Liver (tissue), 9 donors: Measurements from ENCODE around the gene MCF2L. TPM values are rescaled to one million over a fixed set of nuclear protein-coding genes. Genes with fewer than 3 reads are reported as not detected.

Experiments used
- DNase-seq: peaks from one replicate; pipeline ENCODE4 v3.0.0-alpha.2; 2017; ENCODE audit warnings: low spot score
- H3K27ac ChIP-seq, 2 donors: one replicate each; pipeline ENCODE4 v1.7.0; 2013; ENCODE audit warnings: inconsistent platforms in 2 of 2, low read length in 2 of 2, control low read depth in 1 of 2, low read depth in 1 of 2, mild to moderate bottlenecking in 1 of 2
- H3K27me3 ChIP-seq, 4 donors: one replicate each; pipeline versions ENCODE4 v1.6.1 to v1.7.0; 2013; ENCODE audit warnings: low read length in 3 of 4, inconsistent platforms in 1 of 4, mild to moderate bottlenecking in 1 of 4, moderate library complexity in 1 of 4; ENCODE audit not compliant: control insufficient read depth in 4 of 4, insufficient read depth in 4 of 4
- H3K36me3 ChIP-seq, 4 donors: one replicate each; pipeline versions ENCODE4 v1.6.1 to v1.7.0; 2013; ENCODE audit warnings: low read length in 3 of 4, mild to moderate bottlenecking in 3 of 4, low read depth in 1 of 4, moderate library complexity in 1 of 4; ENCODE audit not compliant: control insufficient read depth in 4 of 4, insufficient read depth in 3 of 4
- H3K4me1 ChIP-seq, 4 donors: one replicate each; pipeline versions ENCODE4 v1.6.1 to v1.7.0; 2013; ENCODE audit warnings: low read length in 3 of 4, mild to moderate bottlenecking in 3 of 4, moderate library complexity in 1 of 4; ENCODE audit not compliant: control insufficient read depth in 4 of 4, insufficient read depth in 4 of 4
- H3K4me3 ChIP-seq, 3 donors: one replicate each; pipeline versions ENCODE4 v1.6.1 to v1.7.0; 2013; ENCODE audit warnings: low read length in 3 of 3, control low read depth in 1 of 3, low read depth in 1 of 3, mild to moderate bottlenecking in 1 of 3
- H3K9ac ChIP-seq, 2 donors: one replicate each; pipeline ENCODE4 v1.7.0; 2013; ENCODE audit warnings: low read length in 2 of 2, mild to moderate bottlenecking in 2 of 2, moderate library complexity in 2 of 2, control low read depth in 1 of 2, low read depth in 1 of 2
- H3K9me3 ChIP-seq, 4 donors: one replicate each; pipeline versions ENCODE4 v1.6.1 to v1.7.0; 2013; ENCODE audit warnings: low read length in 3 of 4; ENCODE audit not compliant: control insufficient read depth in 4 of 4
- ATF3 ChIP-seq: IDR thresholded peaks from 2 replicates; pipeline ENCODE4 v1.6.1; 2016; ENCODE audit warnings: antibody characterized with exemption
- CTCF ChIP-seq: fragments of 150-350 bp; IDR thresholded peaks from 2 replicates; pipeline ENCODE4 v1.5.1; 2017; ENCODE audit warnings: improper control_type of control experiment, low read depth, low read length; ENCODE audit not compliant: missing input control
- EGR1 ChIP-seq, 2 donors: IDR thresholded peaks; 2 replicates each; pipeline ENCODE4 v1.6.1; 2016 to 2018; ENCODE audit warnings: antibody characterized with exemption in 2 of 2, low read depth in 2 of 2
- FOXA1 ChIP-seq: IDR thresholded peaks from 2 replicates; pipeline ENCODE4 v1.6.1; 2016; ENCODE audit warnings: antibody characterized with exemption
- FOXA2 ChIP-seq: IDR thresholded peaks from 2 replicates; pipeline ENCODE4 v1.6.1; 2016; ENCODE audit warnings: antibody characterized with exemption
- HNF4A ChIP-seq, 2 donors: conservative IDR thresholded peaks; 2 replicates each; pipeline ENCODE4 v1.6.1; 2016; ENCODE audit warnings: antibody characterized with exemption in 2 of 2, mild to moderate bottlenecking in 2 of 2
- HNF4G ChIP-seq: IDR thresholded peaks from 2 replicates; pipeline ENCODE4 v1.6.1; 2016; ENCODE audit warnings: antibody characterized with exemption
- JUND ChIP-seq, 2 donors: IDR thresholded peaks; 2 replicates each; pipeline ENCODE4 v1.6.1; 2016; ENCODE audit warnings: antibody characterized with exemption in 2 of 2
- MAX ChIP-seq: IDR thresholded peaks from 2 replicates; pipeline ENCODE4 v1.6.1; 2016; ENCODE audit warnings: antibody characterized with exemption
- NR2F2 ChIP-seq: IDR thresholded peaks from 2 replicates; pipeline ENCODE4 v1.6.1; 2016; ENCODE audit warnings: antibody characterized with exemption
- REST ChIP-seq: IDR thresholded peaks from 2 replicates; pipeline ENCODE4 v1.6.1; 2016; ENCODE audit warnings: antibody characterized with exemption, mild to moderate bottlenecking
- RXRA ChIP-seq, 2 donors: IDR thresholded peaks; 2 replicates each; pipeline ENCODE4 v1.6.1; 2017 to 2018; ENCODE audit warnings: antibody characterized with exemption in 2 of 2, mild to moderate bottlenecking in 1 of 2
- YY1 ChIP-seq: IDR thresholded peaks from 2 replicates; pipeline ENCODE4 v1.6.1; 2016; ENCODE audit warnings: antibody characterized with exemption, mild to moderate bottlenecking
- ZBTB33 ChIP-seq: IDR thresholded peaks from 2 replicates; pipeline ENCODE4 v1.6.1; 2016; ENCODE audit warnings: antibody characterized with exemption
- whole genome bisulfite sequencing: extraction: QIAGEN DNeasy Blood & Tissue Kit; methylation state at CpG from one replicate; pipeline ENCODE4 v1.1.7; 2013; 5-methylcytosine and 5-hydroxymethylcytosine counted together
- polyA plus RNA-seq, 2 donors: library from polyadenylated mRNA; stranded (reverse) in 1 of 2; unstranded in 1 of 2; fragments of 200-250 nt in 1 of 2; fragments of >200 nt in 1 of 2; fragmentation: Nextera tagmentation in 1 of 2; extraction: Ambion mirVana in 1 of 2; gene quantifications; one replicate each; pipeline versions ENCODE4 v1.2.1 to v1.2.3, GENCODE V29; 2013 to 2015
- total RNA-seq, 2 donors: library from RNA; depleted of rRNA; stranded (reverse); fragments of >200 nt; gene quantifications; one replicate each; pipeline ENCODE4 v1.2.3, GENCODE V29; 2014
- donor health status: healthy.
- donor health status: healthy.
- donor health status: healthy.
- donor health status: healthy.
- donor health status: healthy.

The MCF2L gene
- total and polyA plus RNA-seq, 4 donors: 2.9 to 12.8 (median 7.1) TPM

GRCh38 chr13:113001241-113002140, 32.5 kb downstream of the MCF2L start:
- Histone ChIP-seq H3K4me3 (no peak overlapping the region), H3K27me3 (no peaks in the 10 kb centered on the region), H3K9ac (no peak overlapping the region), H3K4me1 (peaks cover 11 to 28% (median 24%) of the 10 kb centered on the region in 4 donors), H3K9me3 (no peaks in the 10 kb centered on the region), H3K36me3 (no peaks in the 10 kb centered on the region), H3K27ac (no peak overlapping the region)
- no peak for TF ChIP-seq FOXA1
- TF ChIP-seq FOXA2: no peak
- TF ChIP-seq EGR1 (IDR thresholded peaks at IDR 0.05; ENCODE audit: low read depth in 2 of 2): no peak
- TF ChIP-seq ATF3: no peak
- no peak for TF ChIP-seq YY1
- TF ChIP-seq REST: no peak
- no peak for TF ChIP-seq CTCF
- TF ChIP-seq HNF4G: no peak
- TF ChIP-seq JUND (IDR thresholded peaks at IDR 0.05): no peak
- TF ChIP-seq RXRA (IDR thresholded peaks at IDR 0.05): no peak
- no peak for TF ChIP-seq NR2F2
- TF ChIP-seq ZBTB33: no peak
- TF ChIP-seq MAX: no peak
- no peak for TF ChIP-seq HNF4A (conservative IDR thresholded peaks at IDR 0.05)
- WGBS: 77% methylated on average over 51 of the region's 51 CpGs
- peak; percentile 58 for DNase-seq
